ENCODE results near the gene CLDN6.
"Not testable (repeated sequence)": the region's sequence is repeated elsewhere in the genome, so short reads cannot be mapped to it uniquely, and the experiment has no call there.

CLDN6 gene

GRCh38 chr16:3017794-3018506 lies at the start of gene CLDN6:
CLDN6 (minus strand) TSS chr16:3018183; CDS start chr16:3016021, 2,162 bp downstream.
- DNase-seq, result peak; percentile 61

- DNase-seq, result no peak
Measured at GRCh38 chr16:3066440-3066748, 48.4 kb upstream of the CLDN6 start.

GRCh38 chr16:3065742-3066439 lies 47.9 kb upstream of the CLDN6 start:
- no peak for DNase-seq

GRCh38 chr16:3065069-3065741 lies 47.2 kb upstream of the CLDN6 start, which contains the start of gene IL32:
IL32 (plus strand) TSS chr16:3065640; CDS start chr16:3065812, 172 bp downstream.
- no peak for DNase-seq

- no peak for DNase-seq
Measured at GRCh38 chr16:3063625-3064386, 45.8 kb upstream of the CLDN6 start.

GRCh38 chr16:3062553-3062952 lies 44.6 kb upstream of the CLDN6 start:
- DNase-seq, result no peak

- no peak for DNase-seq
Measured at GRCh38 chr16:3060339-3061127, 42.5 kb upstream of the CLDN6 start.

- DNase-seq, result no peak
Measured at GRCh38 chr16:3059723-3060242, 41.8 kb upstream of the CLDN6 start.

- no peak for DNase-seq
Measured at GRCh38 chr16:3059041-3059722, 41.2 kb upstream of the CLDN6 start.

- no peak for DNase-seq
Measured at GRCh38 chr16:3058139-3059030, 40.4 kb upstream of the CLDN6 start.

GRCh38 chr16:3057181-3058138 lies 39.5 kb upstream of the CLDN6 start:
- no peak for DNase-seq

- DNase-seq, result no peak
Measured at GRCh38 chr16:3056336-3057180, 38.6 kb upstream of the CLDN6 start.

- DNase-seq, result not testable (repeated sequence)
Measured at GRCh38 chr16:3055734-3056115, 37.7 kb upstream of the CLDN6 start.

GRCh38 chr16:3054965-3055733 lies 37.2 kb upstream of the CLDN6 start:
- DNase-seq, result no peak

GRCh38 chr16:3053330-3053710 lies 35.3 kb upstream of the CLDN6 start:
- DNase-seq, result not testable (repeated sequence)

GRCh38 chr16:3052571-3053329 lies 34.8 kb upstream of the CLDN6 start:
- DNase-seq, result not testable (repeated sequence)

- DNase-seq, result no peak
Measured at GRCh38 chr16:3051494-3051893, 33.5 kb upstream of the CLDN6 start.
